Retinal pigment epithelial cell (primary cell): ENCODE data around the gene COQ9.
"Not testable (repeated sequence)": the region's sequence is repeated elsewhere in the genome, so short reads cannot be mapped to it uniquely, and the experiment has no call there.

Source experiments
- DNase-seq: peaks from one replicate; pipeline ENCODE4 v3.0.0-alpha.2; 2010; ENCODE audit warnings: low read depth
- H3K4me3 ChIP-seq: 2 replicates; pipeline ENCODE4 v1.5.1; 2011; ENCODE audit warnings: mild to moderate bottlenecking, low read length, control low read depth, moderate library complexity
- TF ChIP-seq, protein P1 (sequence below): conservative IDR thresholded peaks from 2 replicates; pipeline ENCODE4 v1.5.1; 2011; ENCODE audit warnings: low read depth, low read length, control low read depth, inconsistent platforms

The COQ9 gene, protein sequence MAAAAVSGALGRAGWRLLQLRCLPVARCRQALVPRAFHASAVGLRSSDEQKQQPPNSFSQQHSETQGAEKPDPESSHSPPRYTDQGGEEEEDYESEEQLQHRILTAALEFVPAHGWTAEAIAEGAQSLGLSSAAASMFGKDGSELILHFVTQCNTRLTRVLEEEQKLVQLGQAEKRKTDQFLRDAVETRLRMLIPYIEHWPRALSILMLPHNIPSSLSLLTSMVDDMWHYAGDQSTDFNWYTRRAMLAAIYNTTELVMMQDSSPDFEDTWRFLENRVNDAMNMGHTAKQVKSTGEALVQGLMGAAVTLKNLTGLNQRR

DNA sequence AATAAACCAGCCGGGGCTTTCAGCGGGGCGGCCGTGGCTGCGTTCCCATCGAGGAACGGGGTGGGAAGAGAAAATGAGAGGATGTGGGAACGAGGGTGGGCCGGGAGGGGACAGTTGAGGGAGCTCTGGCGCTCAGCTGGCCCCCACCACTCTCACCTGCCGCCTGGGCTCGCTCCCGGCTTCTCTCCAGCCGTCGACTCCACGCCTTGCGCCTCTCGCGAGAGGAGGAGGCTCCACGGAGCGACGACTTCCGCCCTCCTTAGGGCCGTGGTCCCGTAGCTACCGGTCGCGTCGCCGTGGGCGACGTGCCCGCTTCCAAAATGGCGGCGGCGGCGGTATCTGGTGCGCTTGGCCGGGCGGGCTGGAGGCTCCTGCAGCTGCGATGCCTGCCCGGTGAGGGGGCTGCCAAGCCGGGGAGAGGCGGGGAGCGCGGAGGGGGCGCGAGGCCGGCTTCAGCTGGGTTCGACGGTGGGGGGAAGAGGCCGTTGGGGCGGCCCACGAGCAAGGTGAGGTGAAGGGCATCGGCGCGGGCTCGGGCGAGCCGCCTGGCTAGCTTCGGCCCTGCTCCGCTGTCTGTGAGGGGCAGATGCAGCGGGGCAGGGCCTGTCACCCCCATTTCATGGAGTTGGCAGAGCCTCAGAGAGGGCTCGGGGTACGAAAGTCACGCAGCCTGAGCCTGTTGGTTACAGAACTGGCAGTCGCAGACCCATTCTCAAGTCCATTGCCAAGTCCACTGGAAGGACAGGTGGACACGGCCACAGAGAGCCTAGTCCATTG lies at the start of gene COQ9, which contains the start of gene CIAPIN1:
Gene COQ9, plus strand, starts transcription at position 294 of the 777 bp plus-strand sequence. Its CDS starts 27 bp downstream, at position 321.
Gene CIAPIN1, minus strand, starts transcription at position 200 of the 777 bp plus-strand sequence. CDS start 6,457 bp downstream, outside the sequence.
- TF ChIP-seq, protein P1, sequence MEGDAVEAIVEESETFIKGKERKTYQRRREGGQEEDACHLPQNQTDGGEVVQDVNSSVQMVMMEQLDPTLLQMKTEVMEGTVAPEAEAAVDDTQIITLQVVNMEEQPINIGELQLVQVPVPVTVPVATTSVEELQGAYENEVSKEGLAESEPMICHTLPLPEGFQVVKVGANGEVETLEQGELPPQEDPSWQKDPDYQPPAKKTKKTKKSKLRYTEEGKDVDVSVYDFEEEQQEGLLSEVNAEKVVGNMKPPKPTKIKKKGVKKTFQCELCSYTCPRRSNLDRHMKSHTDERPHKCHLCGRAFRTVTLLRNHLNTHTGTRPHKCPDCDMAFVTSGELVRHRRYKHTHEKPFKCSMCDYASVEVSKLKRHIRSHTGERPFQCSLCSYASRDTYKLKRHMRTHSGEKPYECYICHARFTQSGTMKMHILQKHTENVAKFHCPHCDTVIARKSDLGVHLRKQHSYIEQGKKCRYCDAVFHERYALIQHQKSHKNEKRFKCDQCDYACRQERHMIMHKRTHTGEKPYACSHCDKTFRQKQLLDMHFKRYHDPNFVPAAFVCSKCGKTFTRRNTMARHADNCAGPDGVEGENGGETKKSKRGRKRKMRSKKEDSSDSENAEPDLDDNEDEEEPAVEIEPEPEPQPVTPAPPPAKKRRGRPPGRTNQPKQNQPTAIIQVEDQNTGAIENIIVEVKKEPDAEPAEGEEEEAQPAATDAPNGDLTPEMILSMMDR, result no peak
- DNase-seq, result peak; percentile 79
- peak within 1 kb of the TSS; percentile 96 for H3K4me3 ChIP-seq

DNA sequence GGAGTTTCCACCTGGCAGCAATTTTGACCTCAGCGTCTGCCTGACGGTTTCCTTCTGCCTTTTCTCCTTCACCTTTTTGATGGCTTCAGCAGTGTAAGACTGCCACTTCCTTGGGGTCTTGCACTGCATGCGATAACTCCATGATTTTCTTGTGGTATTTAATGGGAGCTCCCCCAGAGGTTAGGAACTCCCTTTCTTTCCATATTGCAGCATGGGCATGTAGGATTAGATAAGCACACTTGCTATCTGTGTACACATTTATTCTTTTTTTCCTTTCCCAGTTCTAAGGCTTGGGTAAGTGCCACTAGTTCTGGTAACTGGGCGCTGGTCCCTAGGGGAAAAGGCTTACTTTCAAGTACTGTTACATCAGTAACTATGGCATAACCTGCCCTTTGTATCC lies 49.8 kb upstream of the COQ9 start:
- not testable (repeated sequence) for DNase-seq, H3K4me3 ChIP-seq

DNA sequence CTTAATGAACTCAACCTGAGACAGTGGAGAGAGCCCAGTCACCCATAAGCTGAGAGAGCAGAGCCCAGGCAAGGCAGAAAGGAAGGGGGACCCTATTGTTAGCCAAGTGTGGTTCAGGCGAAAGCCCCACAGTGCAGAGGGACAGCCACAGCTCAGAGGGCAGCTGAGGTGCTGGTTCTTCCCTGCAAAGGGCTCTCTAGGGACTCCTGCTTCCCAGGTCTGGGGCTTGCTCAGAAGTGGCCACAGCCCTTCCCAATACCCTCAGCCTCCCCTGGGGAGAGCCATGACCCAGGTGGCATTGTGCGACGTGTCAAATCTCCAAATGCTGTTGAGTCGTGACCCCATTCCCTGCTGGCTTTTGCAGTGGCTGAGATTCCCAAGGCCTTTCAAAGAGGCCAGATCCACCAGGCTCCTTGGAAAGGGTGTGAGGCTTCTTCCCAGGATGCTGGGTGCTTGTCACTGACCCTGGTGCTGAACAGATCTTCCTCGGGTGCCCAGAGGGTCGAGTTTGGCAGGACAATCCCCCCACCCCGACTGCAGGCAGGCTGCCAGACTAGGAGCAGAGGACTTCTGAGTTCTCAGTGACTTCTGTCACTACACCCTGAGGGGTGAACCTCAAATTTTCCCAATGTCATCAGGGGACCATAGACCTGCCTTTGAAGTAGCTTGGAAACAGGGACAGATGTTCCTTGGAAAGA lies 45.2 kb upstream of the COQ9 start:
- no peak overlapping the region for H3K4me3 ChIP-seq
- DNase-seq, result no peak
- TF ChIP-seq, protein P1, result no peak

DNA sequence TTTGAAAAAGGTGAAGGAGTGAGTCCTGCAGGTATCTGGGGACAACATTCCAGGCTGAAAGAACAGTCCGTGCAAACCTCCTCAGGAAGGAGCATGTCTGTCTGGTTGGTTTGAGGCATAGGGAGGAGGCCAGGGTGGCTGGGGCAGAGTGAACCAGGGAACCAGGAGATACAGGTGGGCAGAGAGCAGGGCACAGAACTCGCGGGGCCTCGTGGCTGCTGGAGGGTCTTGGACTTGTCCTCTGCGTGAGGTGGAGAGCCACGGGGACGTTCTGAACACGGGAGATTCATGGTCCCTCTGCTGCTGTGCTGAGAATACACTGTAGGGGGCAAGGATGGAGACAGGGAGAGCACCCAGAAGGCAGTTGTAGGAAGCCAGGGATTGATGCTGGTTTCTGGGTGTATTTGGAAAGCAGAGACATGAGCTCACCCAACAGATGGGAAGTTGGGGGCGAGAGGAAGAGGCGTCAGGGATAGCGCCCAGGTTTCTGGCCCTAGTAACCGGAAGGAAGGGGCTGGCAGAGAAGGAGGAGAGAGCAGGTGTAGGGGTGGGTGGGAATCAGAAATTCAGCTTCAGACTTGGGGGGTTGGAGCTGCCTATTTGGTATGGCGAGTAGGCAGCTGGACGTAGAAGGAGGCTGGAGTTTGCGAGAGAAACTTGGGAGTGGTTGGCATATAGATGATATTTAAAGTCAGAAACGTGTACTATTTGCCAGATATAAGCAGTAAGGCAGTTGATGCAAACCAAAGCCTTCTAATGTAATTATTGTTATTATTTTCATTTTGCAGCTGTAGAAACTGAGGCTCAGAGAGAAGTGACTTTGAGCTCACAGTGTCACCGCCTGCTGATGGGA lies 43.1 kb upstream of the COQ9 start, which contains the start of gene CCL17:
Gene CCL17, plus strand, starts transcription at position 803 of the 853 bp plus-strand sequence. CDS start 9,166 bp downstream, outside the sequence.
- TF ChIP-seq, protein P1, result no peak
- no peak for DNase-seq
- H3K4me3 ChIP-seq, result no peak within 1 kb of the TSS

DNA sequence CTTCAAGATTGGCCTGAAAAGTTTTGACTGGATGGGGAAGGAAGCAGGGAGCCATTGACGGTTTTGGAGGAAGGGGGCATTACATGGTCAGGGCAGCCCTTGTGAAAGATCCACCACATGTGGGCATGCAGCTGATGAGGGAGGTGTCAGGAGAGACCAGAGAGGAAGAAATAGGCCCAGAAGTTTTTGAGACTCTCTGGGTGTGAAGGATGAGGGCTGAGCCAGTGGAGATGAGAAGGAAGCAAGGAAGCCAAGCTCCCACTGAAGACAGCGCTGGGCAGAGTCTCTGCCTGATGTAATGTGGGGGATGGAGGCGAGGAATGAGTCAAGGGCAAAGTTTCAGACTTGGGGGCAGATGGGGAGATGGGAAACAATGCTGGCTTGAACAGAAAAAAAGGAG lies 42.2 kb upstream of the COQ9 start:
- no peak for DNase-seq
- no peak overlapping the region for H3K4me3 ChIP-seq
- TF ChIP-seq, protein P1, result no peak

DNA sequence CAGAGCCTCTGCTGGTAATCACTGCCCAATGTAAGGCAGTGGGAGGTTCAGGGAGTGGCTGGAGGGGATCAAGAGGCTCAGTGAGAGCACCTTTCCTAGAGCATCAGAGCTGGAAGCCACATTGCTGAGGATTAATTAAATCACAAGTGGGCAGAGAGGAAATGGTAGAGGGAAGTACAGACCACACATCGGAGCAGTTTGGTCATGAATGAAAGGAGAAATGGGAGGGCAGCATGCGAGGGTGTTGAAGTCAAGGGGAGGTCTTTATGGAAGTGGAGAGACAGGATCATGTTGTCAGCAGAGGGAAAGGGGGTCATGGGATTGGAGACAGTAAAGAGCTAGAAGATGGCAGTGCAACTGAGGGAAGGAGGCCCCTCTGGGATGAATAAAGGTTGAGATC lies 40.4 kb upstream of the COQ9 start:
- no peak for DNase-seq

More for the DNA sequence above, 40.4 kb upstream of the COQ9 start:
- TF ChIP-seq, protein P1, result no peak
- no peak overlapping the region for H3K4me3 ChIP-seq
